ENCODE measurements around the gene KIAA0319L. TPM values are rescaled to one million over a fixed set of nuclear protein-coding genes. Genes with fewer than 3 reads are reported as not detected.

The KIAA0319L gene
- total and polyA plus RNA-seq, 2 experiments from 2014 or later, result 56.7 to 77.3 TPM

DNA sequence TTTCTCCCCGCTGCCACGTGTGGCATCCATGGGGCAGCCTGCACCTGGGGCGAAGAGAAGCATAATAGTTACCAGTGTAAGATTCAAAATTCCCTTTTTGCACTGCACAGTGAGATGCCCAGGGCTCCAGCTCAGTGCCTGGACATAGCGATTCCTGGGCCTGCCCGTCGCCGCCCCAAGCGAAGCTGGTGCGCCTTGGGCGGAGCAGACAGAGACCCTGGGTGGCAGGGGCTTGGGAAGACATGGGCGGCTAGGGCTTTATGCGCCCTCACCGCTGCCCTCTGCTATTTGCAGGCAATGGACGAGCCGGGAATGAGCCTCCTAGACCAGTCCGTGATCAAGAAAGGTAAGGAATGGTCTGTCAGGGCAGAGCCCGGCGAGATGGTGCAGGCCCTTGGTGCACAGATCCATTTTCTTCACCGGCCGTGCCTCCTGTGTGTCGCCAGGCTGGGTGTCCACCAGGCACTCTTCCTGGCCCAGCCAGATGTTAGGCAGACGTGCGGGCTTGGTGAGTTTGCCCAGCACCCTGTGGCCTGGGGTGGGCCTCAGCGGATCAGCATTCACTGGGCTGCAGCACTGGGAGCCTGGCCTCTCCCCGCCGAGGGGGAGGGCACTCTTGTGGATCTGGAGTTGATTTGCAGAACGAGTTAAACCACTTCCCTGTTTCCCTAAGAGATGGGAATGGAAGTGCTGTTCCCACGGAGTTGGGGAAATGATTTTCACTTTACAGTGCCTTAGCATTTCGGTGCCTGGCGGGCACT is 17.6 kb upstream of the KIAA0319L start:
- Histone ChIP-seq H3K4me3 (no peak overlapping the region), H3K36me3 (no peaks in the 10 kb centered on the region), H3K27ac (no peak overlapping the region), H3K9me3 (ENCODE audit: low read depth) (no peaks in the 10 kb centered on the region), H3K4me1 (ENCODE audit: low read depth) (no peaks in the 10 kb centered on the region), H3K27me3 (peaks cover 99% of the 10 kb centered on the region)
- DNase-seq (ENCODE audit: low read depth in 1 of 2, low spot score in 1 of 2), result no peak
- TF ChIP-seq, protein P1, sequence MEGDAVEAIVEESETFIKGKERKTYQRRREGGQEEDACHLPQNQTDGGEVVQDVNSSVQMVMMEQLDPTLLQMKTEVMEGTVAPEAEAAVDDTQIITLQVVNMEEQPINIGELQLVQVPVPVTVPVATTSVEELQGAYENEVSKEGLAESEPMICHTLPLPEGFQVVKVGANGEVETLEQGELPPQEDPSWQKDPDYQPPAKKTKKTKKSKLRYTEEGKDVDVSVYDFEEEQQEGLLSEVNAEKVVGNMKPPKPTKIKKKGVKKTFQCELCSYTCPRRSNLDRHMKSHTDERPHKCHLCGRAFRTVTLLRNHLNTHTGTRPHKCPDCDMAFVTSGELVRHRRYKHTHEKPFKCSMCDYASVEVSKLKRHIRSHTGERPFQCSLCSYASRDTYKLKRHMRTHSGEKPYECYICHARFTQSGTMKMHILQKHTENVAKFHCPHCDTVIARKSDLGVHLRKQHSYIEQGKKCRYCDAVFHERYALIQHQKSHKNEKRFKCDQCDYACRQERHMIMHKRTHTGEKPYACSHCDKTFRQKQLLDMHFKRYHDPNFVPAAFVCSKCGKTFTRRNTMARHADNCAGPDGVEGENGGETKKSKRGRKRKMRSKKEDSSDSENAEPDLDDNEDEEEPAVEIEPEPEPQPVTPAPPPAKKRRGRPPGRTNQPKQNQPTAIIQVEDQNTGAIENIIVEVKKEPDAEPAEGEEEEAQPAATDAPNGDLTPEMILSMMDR (IDR thresholded peaks at IDR 0.05; ENCODE audit: low read depth, low read length), result no peak

DNA sequence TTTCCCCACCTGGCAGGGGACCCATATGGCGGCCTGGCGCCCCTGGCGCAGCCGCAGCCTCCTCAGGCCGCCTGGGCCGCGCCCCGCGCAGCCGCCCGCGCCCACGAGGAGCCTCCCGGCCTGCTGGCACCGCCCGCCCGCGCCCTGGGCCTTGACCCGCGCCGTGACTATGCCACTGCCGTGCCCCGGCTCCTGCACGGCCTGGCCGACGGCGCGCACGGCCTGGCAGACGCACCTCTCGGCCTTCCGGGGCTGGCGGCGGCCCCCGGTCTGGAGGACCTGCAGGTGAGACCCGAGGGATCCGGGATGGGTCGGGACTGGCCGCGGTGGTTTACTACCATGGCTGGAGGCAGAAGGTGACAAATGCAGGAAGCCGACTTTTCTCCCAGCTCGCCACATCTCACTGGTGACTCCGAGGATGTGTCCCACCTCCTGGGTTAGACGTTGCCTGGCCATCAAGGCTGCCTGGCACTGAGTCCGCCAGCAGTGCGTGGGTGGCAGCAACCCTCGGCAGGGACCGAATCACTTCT is 17.0 kb upstream of the KIAA0319L start:
- no peaks in the 10 kb centered on the region for H3K9me3 ChIP-seq (ENCODE audit: low read depth)
- TF ChIP-seq, protein P1 (IDR thresholded peaks at IDR 0.05; ENCODE audit: low read depth, low read length), result no peak
- no peak overlapping the region for H3K27ac ChIP-seq
- no peaks in the 10 kb centered on the region for H3K4me1 ChIP-seq (ENCODE audit: low read depth)
- no peak overlapping the region for H3K4me3 ChIP-seq
- H3K27me3 ChIP-seq, result peaks cover 100% of the 10 kb centered on the region
- no peaks in the 10 kb centered on the region for H3K36me3 ChIP-seq
- DNase-seq (ENCODE audit: low read depth in 1 of 2, low spot score in 1 of 2), result no peak

DNA sequence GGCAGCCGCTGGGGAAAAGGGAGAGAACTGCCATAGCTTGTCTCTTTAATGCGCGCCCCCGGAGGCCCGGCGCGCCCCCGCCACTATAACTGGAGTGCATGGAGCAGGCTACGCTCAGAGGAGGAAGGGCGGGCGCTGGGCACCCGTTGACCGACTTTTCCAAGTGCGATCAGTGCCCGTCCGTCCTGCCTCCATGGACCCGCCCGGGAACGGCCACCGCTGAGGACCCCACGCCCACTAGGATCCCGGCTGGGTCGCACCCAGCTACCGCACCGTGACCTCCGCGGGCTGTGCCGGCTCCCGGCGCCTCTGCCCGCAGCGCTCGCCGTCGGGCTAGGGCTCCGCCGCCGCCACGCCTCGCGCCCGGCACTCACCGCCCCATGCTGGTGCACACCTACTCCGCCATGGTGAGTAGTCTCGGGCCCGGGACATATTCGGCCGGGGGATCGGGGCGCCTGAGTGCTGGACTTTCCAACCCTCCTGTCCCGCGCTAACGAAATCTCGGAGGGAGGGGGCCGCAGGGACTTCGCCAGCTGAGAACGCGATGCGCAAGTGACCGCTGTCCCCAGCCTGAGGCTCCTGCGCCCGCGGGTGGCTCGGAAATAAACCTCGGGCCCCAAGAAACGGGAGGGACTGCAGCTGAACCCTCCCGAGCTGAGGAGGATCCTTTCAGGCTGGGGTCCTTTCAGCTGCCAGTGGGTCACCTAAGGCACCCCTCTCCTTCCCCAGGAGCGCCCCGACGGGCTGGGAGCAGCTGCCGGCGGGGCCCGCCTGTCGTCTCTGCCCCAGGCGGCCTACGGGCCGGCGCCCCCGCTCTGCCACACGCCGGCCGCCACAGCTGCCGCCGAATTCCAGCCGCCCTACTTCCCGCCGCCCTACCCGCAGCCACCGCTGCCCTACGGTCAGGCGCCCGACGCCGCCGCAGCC is 16.3 kb upstream of the KIAA0319L start, which contains the start of gene TFAP2E:
Gene TFAP2E, plus strand, starts transcription at position 117 of the 927 bp plus-strand sequence. Its CDS starts 264 bp downstream, at position 381.
- Histone ChIP-seq H3K27ac (no peak within 1 kb of the TSS), H3K27me3 (peaks cover 93% of the 10 kb centered on the region), H3K4me1 (ENCODE audit: low read depth) (no peaks in the 10 kb centered on the region), H3K4me3 (peak within 1 kb of the TSS; percentile 27), H3K9me3 (ENCODE audit: low read depth) (no peaks in the 10 kb centered on the region), H3K36me3 (no peaks in the 10 kb centered on the region)
- peak; percentile 41 to 54 for DNase-seq (ENCODE audit: low read depth in 1 of 2, low spot score in 1 of 2)
- TF ChIP-seq, protein P1 (IDR thresholded peaks at IDR 0.05; ENCODE audit: low read depth, low read length), result no peak

DNA sequence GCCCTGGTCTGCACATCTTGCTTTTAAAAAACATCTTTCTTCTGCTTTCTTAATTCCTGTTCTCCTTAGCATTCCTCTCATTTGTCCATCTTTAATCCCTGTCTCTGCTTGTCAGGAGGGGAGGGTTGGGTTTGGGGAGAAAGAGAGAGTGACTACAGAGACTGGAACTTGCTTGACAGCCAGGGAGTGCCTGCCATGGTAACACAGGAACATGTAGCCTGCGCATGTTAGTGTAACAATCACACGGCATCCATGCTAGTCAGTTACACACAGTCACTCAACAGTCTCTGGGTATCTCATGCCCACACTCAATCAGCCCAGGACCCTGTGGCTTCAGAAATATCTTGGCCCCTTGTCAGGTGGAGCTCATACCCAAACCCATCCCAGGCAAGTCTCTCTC is 15.1 kb upstream of the KIAA0319L start:
- Histone ChIP-seq H3K4me3 (no peak overlapping the region), H3K36me3 (no peaks in the 10 kb centered on the region), H3K9me3 (ENCODE audit: low read depth) (no peaks in the 10 kb centered on the region), H3K27me3 (peaks cover 85% of the 10 kb centered on the region), H3K4me1 (ENCODE audit: low read depth) (no peaks in the 10 kb centered on the region), H3K27ac (no peak overlapping the region)
- DNase-seq (ENCODE audit: low read depth in 1 of 2, low spot score in 1 of 2), result no peak
- TF ChIP-seq, protein P1 (IDR thresholded peaks at IDR 0.05; ENCODE audit: low read depth, low read length), result no peak

DNA sequence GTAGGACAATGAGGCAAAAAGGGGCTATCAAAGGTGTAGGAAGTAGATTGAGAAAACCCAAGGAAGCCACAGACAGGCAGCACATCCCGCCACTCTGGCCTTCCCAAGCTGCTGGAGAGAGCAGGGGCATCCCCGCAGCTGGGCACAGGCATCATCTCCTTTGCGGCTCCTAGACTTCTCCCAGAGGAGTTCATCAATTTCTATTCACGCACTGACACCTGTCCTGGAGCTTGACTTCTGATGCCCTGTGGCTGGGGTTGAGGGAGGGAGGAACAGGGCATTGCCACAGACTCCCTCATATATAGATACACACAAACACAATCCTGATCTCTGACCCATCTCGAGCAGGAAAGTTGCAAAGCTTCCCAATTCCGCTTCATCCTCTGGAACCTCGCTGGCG is 14.1 kb upstream of the KIAA0319L start:
- Histone ChIP-seq H3K27ac (no peak overlapping the region), H3K4me3 (no peak overlapping the region), H3K36me3 (no peaks in the 10 kb centered on the region), H3K9me3 (ENCODE audit: low read depth) (no peaks in the 10 kb centered on the region), H3K4me1 (ENCODE audit: low read depth) (no peaks in the 10 kb centered on the region), H3K27me3 (peaks cover 75% of the 10 kb centered on the region)
- TF ChIP-seq, protein P1 (IDR thresholded peaks at IDR 0.05; ENCODE audit: low read depth, low read length), result no peak
- DNase-seq (ENCODE audit: low read depth in 1 of 2, low spot score in 1 of 2), result no peak
